ENCODE results near the gene PKDCC.

The PKDCC gene

DNA sequence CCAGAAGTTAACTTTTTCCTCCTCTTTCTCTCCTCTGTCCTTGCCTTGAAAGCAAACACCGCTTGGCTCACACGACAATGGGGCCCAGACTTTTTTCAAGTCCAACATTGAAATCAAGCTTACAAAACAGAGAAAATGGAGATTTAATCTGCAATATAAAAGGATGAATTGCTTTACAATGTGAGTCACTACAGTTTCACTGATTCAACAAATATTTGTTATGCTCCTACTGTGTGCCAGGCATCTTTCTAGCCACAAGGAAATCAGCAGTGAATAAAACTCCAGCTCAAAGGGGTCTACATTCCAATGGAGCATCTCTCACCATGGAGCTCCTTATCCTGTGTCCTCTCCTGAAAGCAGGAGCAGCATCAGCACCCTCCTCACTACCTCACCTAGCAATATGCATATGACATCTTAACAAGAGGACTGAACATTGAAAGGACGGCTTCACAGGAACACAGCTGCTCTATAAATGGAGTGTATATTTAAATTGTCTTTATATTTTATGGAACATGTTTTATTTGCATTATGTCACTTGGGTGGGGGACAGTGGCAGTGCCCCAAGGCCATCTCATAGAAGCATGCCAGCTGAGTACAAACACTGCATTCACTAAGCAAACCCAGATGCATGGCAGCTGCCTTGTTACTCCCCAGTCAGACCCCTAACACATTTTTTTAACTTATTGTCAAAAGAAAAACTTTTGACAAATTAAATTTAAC lies 39.5 kb downstream of the PKDCC start:
- no peak for DNase-seq (ENCODE audit: low read depth)

- DNase-seq (ENCODE audit: low read depth): no peak
These were observed 40.0 kb downstream of the PKDCC start for GRCh38 chr2:42087857-42088195.

GRCh38 chr2:42089340-42089925 lies 41.6 kb downstream of the PKDCC start:
- DNase-seq (ENCODE audit: low read depth): no peak

GRCh38 chr2:42090216-42090615 lies 42.4 kb downstream of the PKDCC start:
- no peak for DNase-seq (ENCODE audit: low read depth)

- no peak for DNase-seq (ENCODE audit: low read depth)
These were observed 43.9 kb downstream of the PKDCC start for GRCh38 chr2:42091671-42092070.

DNA sequence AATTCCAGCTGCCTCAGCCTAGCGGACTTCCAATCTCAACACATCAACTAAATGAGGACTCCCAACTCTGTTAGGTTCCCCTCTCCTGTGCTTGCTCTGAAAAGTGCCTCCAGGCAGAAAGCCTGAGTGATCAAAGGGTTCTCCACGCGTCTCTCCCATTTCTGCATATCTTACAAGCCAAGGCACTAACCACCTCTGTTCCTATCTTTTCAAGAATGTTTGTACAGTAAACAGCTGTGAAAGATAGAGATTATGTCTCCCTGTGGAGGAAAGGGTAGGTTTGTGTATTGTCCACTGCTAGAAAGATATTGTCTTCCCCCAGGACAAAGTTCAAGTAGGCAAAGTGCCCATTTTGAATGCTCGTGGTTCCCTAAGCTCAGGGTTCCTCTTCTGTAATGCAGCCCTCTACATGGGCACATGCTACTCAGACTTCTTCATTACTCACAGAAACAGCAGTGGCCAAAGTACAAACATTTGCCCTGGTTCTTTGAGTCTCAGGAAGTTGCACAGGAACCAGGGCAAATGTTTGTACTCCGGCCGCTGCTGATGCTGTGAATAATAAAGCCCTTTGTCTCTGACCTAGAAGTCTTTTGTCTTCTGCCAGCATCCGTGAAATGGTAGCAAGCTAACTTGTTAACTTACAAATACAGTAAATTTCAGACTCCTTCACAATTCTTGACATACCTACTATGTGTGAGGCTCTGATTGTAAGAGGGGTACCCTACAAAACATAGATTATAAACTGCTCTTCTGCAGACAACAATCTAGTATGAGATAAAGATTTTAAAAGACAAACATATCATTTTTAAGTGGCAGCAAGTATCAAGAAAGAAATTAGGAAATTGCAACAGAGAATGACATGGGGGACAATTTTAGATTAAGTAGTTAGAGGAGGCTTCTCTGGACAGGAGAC lies 44.5 kb downstream of the PKDCC start:
- DNase-seq (ENCODE audit: low read depth): no peak

- no peak for DNase-seq (ENCODE audit: low read depth)
These were observed 46.3 kb downstream of the PKDCC start for GRCh38 chr2:42094114-42094513.

DNA sequence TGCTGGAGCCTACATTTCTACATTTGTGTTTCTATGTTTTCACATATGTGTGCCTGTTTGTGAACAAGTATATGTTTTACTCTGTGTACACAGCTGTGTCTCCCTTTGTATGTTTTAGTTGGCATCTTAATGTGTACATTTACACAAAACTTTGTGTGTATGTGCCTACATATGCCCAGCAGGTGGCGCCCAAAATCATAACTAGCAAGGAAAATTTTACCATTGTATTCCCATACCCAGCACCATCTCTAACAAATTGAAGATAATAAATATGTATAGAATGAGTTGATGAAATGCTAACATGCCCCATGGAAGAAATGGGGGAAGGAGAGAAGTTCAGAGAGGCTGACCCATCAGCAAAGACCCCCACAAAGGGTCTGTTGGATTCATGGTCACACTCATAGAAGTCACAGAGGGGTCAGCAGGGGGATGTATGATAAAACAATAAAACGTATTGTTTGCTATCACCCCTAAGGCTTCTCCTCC lies 48.1 kb downstream of the PKDCC start:
- peak; percentile 65 for DNase-seq (ENCODE audit: low read depth)

DNA sequence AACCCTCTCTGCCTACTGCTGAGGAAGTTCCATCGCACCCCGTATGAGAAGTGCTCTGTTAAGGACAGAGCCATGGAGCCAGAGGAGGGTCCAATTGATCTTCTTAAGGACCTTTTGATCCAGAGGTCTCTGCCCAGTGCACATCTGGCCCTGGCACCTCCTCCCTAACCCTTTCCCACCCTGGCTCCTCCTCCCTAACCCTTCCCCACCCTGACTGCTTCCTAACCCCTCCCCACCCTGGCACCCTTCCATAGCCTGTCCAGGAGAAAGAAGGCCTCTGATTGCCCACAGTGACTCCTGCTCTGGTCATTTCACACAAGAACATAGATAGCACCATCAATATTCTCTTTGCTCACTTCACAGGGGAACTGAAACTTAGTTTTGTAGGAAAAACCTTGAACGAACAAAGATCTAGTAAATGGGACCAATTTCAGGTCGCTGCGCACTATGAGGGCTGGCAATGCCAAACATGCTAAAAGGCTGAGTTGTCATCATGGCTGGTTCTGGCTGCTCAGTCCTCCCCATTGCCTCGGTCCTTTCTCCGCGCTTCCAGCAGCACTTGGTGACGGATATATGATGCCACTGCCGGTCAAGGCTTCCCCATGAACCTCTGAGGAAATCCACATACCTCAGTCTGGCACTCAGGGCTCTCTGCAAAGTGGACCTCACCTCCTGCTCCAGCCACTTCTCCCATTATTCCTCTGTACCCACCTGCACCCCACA lies 49.2 kb downstream of the PKDCC start:
- no peak for DNase-seq (ENCODE audit: low read depth)

GRCh38 chr2:42098571-42099437 lies 51.0 kb downstream of the PKDCC start:
- no peak for DNase-seq (ENCODE audit: low read depth)

DNA sequence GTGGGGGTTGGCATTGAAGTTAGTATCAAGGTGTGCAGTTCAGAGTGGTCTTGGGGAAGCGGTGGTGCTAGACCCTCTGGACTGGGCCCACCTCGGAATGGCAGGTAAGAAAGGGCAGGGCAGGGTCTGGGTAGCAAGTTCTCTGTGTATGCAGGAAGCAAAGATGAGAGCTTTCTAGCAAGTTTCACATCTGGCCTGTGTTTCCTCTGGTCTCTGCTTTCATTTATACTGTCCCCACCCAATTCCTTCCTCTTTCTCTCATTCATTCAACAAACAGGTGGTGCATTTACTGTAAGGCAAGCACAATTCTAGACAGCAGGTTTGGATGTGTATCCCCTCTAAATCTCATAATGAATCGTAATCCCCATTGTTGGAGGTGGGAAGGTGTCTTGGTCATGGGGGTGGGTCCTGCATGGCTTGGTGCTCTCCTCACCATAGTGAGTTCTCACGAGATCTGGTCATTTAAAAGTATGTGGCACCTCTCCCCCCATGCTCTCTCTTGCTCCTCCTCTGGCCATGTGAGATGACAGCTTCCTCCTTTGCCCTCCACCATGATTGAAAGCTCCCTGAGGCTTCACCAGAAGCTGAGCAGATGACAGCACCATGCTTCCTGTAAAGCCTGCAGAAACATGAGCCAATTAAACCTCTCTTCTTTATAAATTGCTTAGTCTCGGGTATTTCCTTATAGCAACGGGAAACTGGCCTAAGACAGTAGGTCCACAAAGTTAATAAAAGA lies 51.8 kb downstream of the PKDCC start:
- no peak for DNase-seq (ENCODE audit: low read depth)

- no peak for DNase-seq (ENCODE audit: low read depth)
These were observed 52.9 kb downstream of the PKDCC start for GRCh38 chr2:42100683-42101205.

DNA sequence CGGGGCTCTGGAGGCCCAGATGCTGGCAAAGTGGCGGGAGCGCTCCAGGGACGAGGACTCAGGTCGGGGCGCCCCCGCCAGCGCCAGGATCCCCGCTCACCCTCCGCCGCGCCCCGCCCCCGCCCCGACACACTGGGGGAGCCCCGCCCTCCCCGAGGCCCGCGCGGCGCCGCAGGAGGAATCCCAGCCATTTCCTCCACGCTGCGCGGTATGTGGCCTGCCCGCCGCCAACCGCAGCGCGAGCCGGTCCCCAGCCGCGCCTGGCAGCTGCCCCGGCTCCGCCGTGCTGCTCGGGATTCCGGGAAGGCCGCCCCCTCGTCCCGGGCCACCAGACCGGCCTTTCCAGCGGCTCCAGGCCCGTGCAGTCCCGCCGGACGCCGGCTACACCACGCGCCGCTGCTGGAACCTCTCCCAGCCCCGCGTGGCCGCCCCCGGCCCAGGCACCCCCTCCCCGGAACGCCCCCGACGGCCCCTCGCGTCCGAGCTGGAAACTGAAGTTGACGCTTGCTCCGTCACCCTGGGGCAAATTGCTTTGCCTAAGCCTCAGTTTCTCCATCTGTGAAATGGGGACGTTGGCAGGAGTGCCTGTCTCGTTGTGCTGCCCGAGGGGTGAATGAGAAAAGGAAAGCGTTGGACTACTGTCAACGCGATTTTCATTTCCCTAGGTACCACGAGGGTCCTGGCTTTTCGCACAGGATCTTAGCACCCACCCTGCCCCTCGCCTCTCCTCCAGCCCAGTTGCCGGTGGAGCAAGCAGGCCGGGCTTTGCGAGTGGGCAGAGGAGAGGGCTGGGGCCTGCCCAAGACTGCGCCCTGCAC lies 53.6 kb downstream of the PKDCC start:
- peak; percentile 33 for DNase-seq (ENCODE audit: low read depth)

DNA sequence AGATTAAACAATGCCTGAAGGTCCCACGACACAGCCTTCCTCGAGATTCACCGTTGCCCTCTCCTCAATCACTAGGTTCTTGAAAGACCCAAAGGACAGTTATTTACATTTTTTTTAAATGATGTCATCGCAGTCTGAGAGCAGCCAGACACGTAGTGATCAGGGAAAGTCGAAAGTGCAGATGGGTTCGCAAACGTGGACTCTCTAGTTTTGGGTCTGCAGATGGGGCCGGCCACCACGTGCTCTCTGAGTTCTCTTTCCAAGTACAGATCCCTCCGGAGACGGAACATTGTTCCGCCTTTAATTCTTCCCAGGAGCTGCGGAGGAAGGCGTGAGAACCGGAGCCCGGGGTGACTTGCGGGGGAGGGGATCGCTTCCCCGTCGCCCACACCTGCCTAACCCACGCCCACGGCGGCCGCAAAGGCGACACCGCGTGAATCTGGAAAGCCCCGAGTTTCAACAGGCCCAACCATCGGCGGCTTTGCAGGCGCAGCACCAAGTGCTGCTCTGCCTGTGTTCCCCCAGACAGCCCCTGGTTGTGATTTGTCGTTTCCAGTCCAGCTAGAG lies 54.3 kb downstream of the PKDCC start:
- peak; percentile 89 for DNase-seq (ENCODE audit: low read depth)

GRCh38 chr2:42102591-42103450 lies 55.0 kb downstream of the PKDCC start:
- no peak for DNase-seq (ENCODE audit: low read depth)

DNA sequence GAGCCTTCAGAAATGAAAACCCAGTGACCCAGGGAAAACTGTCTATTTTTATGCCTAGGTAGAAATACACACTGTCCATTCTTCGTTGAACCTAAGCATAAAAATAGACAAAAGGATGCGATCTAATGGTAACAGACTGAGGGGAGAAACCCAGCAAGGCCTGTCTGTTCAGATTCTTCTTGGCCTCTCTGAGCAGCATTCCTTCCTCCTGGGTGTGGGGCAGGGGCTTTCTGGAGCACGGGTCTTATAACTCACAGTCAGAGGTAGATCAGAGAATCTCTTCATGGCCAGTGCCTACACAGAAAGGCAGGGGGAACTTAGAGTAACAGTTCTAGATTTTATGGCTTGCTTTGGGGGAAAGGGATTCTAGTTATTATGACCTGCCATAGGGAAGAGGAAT lies 56.0 kb downstream of the PKDCC start:
- DNase-seq (ENCODE audit: low read depth): no peak

GRCh38 chr2:42104621-42105020 lies 56.8 kb downstream of the PKDCC start:
- DNase-seq (ENCODE audit: low read depth): no peak

Measured in stimulated activated CD8-positive, alpha-beta memory T cell treated with anti-CD3 and anti-CD28 coated beads, Interleukin-15, amount 100 ng/mL, for 1 hour (primary cell).